ENCODE data around the gene SLC16A7. TPM values are rescaled to one million over a fixed set of nuclear protein-coding genes. Genes with fewer than 3 reads are reported as not detected.

Gene SLC16A7
- total and polyA plus RNA-seq, 2 of the 8 experiments (the other 6 are each of a cell fraction or from before 2014, with no cell fraction given), result 0.74 to 4.3 TPM

- no peak overlapping the region for H3K4me3 ChIP-seq (ENCODE audit: extremely low read depth in 1 of 4, insufficient read depth in 2 of 4, low read depth in 3 of 4, low read length in 4 of 4)
- no peak overlapping the region for H3K4me2 ChIP-seq (ENCODE audit: insufficient read depth in 1 of 2, low read depth in 2 of 2, low read length in 2 of 2)
- no peak overlapping the region for H3K27ac ChIP-seq (ENCODE audit: low read depth, low read length)
- H3K9me3 ChIP-seq (ENCODE audit: insufficient read depth in 2 of 2, low read depth in 1 of 2, low read length in 1 of 2), result no peaks in the 10 kb centered on the region
- H3K56ac ChIP-seq (replicated peaks; ENCODE audit: insufficient read length, low read depth, low read length), result no peak overlapping the region
- H2BK15ac ChIP-seq (ENCODE audit: low read length), result no peak overlapping the region
- peaks cover 0 to 4% (median under 1%) of the 10 kb centered on the region in 4 experiments; a peak in 1 of 7 replicates for H3K4me1 ChIP-seq (replicated peaks in 1 of 4; ENCODE audit: control insufficient read depth in 3 of 4, insufficient read depth in 4 of 4, low read length in 3 of 4)
- H2BK5ac ChIP-seq (ENCODE audit: low read depth, low read length), result no peak overlapping the region
- H4K91ac ChIP-seq (replicated peaks; ENCODE audit: insufficient read length, low read length), result no peak overlapping the region
- no peaks in the 10 kb centered on the region for H3K23me2 ChIP-seq (ENCODE audit: low read depth, low read length)
- H3K4ac ChIP-seq (replicated peaks; ENCODE audit: insufficient read length, low read depth, low read length), result no peak overlapping the region
- no peaks in the 10 kb centered on the region for H3K36me3 ChIP-seq (ENCODE audit: control insufficient read depth in 2 of 4, insufficient read depth in 4 of 4, low read length in 3 of 4)
- FAIRE-seq, result no peak
- H4K20me1 ChIP-seq (replicated peaks in 1 of 2; ENCODE audit: control insufficient read depth in 1 of 2, insufficient read depth in 2 of 2, low read length in 2 of 2), result no peaks in the 10 kb centered on the region
- no peaks in the 10 kb centered on the region for H3K79me1 ChIP-seq (ENCODE audit: low read depth, low read length)
- no peak overlapping the region for H4K5ac ChIP-seq (ENCODE audit: insufficient read length, low read depth, low read length)
- H2AFZ ChIP-seq (ENCODE audit: low read length), result no peak overlapping the region; the same call in 1 of the 2 replicates
- no peak for DNase-seq (ENCODE audit: low read depth in 1 of 2, low spot score in 2 of 2)
- no peak overlapping the region for H3K14ac ChIP-seq (ENCODE audit: insufficient read length)
- H3K18ac ChIP-seq (ENCODE audit: extremely low read depth, low read length), result no peak overlapping the region
- H3K9ac ChIP-seq (replicated peaks in 1 of 4; ENCODE audit: extremely low read depth in 1 of 4, low read depth in 3 of 4, low read length in 3 of 4), result no peak overlapping the region
- POLR2A ChIA-PET (ENCODE audit: partially characterized antibody), result no interaction called here
- CTCF ChIA-PET (ENCODE audit: partially characterized antibody), result interaction anchor here (1.7 kb wide), 1 partner anchor 25 kb away, joined by 4 read pairs; no protein-coding TSS in a partner anchor
- no peak overlapping the region for H2AK5ac ChIP-seq (ENCODE audit: low read depth, low read length)
- no peak overlapping the region for H2BK120ac ChIP-seq (replicated peaks; ENCODE audit: low read depth, low read length)
- H2BK20ac ChIP-seq (ENCODE audit: low read length), result no peak overlapping the region
- no peaks in the 10 kb centered on the region for H3K79me2 ChIP-seq (ENCODE audit: control insufficient read depth in 1 of 2, insufficient read depth in 2 of 2, low read length in 2 of 2)
- H2BK12ac ChIP-seq (ENCODE audit: low read depth, low read length), result no peak overlapping the region
- no peaks in the 10 kb centered on the region for H3K27me3 ChIP-seq (replicated peaks in 1 of 4; ENCODE audit: control insufficient read depth in 3 of 4, extremely low read depth in 1 of 4, insufficient read depth in 3 of 4, low read length in 3 of 4)
- WGBS, 2 experiments (ENCODE audit: extremely low coverage in 1 of 2, insufficient coverage in 1 of 2, insufficient read length in 1 of 2, insufficient replicate concordance in 2 of 2, low coverage in 1 of 2, low lambda C conversion rate in 2 of 2, missing lambda C conversion rate in 1 of 2), result 75% methylated on average over 3 of the region's 3 CpGs; no CpG with 5 or more reads in 1 of the 2 experiments
- no peak for TF ChIP-seq SIN3A (conservative IDR thresholded peaks at IDR 0.05 in 1 of 2, IDR thresholded peaks at IDR 0.05 in 1 of 2; ENCODE audit: low read depth in 1 of 2, low read length in 2 of 2)
- no peak for TF ChIP-seq SP4 (IDR thresholded peaks at IDR 0.05; ENCODE audit: low read length)
- TF ChIP-seq ZNF274 (IDR thresholded peaks at IDR 0.05; ENCODE audit: borderline replicate concordance, extremely low read depth, low read length), result no peak
- TF ChIP-seq KDM4A (IDR thresholded peaks at IDR 0.05; ENCODE audit: low read depth, low read length, severe bottlenecking), result no peak
- no peak for TF ChIP-seq YY1 (IDR thresholded peaks at IDR 0.05; ENCODE audit: low read depth, low read length)
- TF ChIP-seq ATF3 (IDR thresholded peaks at IDR 0.05; ENCODE audit: insufficient read depth, low read depth, low read length), result no peak
- no peak for TF ChIP-seq SIX5 (IDR thresholded peaks at IDR 0.05; ENCODE audit: low read depth, low read length)
- TF ChIP-seq SUZ12 (IDR thresholded peaks at IDR 0.05; ENCODE audit: low read length), result no peak
- TF ChIP-seq RXRA (IDR thresholded peaks at IDR 0.05; ENCODE audit: insufficient read depth, low read depth, low read length), result no peak
- TF ChIP-seq SRF (IDR thresholded peaks at IDR 0.05; ENCODE audit: low read depth, low read length), result no peak
- no peak for TF ChIP-seq E2F6 (IDR thresholded peaks at IDR 0.05)
- TF ChIP-seq BACH1 (IDR thresholded peaks at IDR 0.05; ENCODE audit: low read length), result no peak
- no peak for TF ChIP-seq TAF7 (optimal IDR thresholded peaks at IDR 0.05; ENCODE audit: borderline replicate concordance, low read depth, low read length)
- H4K8ac ChIP-seq (ENCODE audit: extremely low read depth, insufficient read depth, low read length), result no peak overlapping the region
- no peak overlapping the region for H3K23ac ChIP-seq (ENCODE audit: insufficient read length)
Observed at GRCh38 chr12:59833408-59833807, 237.6 kb downstream of the SLC16A7 start.

All from H1 (cell line).